GM18868 (cell line): ENCODE results near the gene OXSR1.
A peak's percentile ranks its signal among the peaks of the same experiment; 100 is the strongest.

Experiments
- ATAC-seq: cut with Tn5 transposase; IDR thresholded peaks from one replicate; pipeline ENCODE4 v1.9.1; 2021; ENCODE audit warnings: mild to moderate bottlenecking, moderate library complexity; ENCODE audit not compliant: unreplicated experiment

The OXSR1 gene

GRCh38 chr3:38297537-38297936, 132.2 kb downstream of the OXSR1 start:
- no peak for ATAC-seq

- ATAC-seq = peak; percentile 68
Measured at GRCh38 chr3:38297947-38298711, 132.8 kb downstream of the OXSR1 start.
